Midbrain (tissue), 1 donor: ENCODE measurements around the gene TFB2M.
A peak's percentile ranks its signal among the peaks of the same experiment; 100 is the strongest.

Experiments used
- DNase-seq: peaks from one replicate; lab custom pipeline; 2025; lab: John Stamatoyannopoulos, UW

Gene TFB2M

GRCh38 chr1:246513041-246513440, 53.0 kb downstream of the TFB2M start:
- DNase-seq = no peak

DNA sequence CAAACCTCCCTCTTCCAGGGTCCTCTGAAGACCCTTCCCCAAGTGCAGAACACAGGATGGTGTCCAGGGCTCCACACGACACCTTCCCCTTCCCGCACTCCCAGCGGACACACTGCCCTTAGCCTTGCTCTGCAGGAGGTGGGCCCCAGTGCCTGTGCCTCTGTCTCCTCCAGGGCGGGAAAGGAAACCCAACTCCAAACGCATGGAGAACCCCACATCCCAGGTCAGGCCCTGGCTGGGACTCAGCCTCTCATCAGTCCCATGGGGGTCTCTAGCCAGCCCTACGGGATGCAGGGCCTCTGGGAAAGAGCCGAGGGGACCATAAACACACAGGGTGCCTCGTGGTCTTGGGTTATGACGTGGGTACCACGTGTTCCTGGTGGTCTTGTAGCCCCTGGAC, 53.4 kb downstream of the TFB2M start:
- DNase-seq = no peak

DNA sequence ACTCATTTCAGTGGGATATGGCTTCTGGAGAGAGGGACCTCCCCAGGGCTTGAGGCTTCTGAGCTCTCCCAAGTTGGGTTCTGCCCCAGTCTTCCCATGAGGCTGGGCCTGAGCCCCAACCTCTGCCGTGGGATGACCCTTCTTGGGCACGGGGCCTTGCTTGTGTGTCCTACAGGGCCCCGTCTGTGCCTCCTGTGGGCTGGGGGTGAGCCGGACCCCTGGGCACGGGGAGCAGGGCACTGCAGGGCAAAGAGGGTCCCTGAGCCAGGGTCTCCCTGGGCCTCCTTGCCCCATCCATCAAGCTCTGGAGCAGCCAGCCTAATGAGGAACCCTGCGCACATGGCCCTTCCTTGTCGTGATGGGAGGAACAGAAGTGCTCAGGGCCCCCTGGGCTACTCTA, 53.8 kb downstream of the TFB2M start:
- no peak for DNase-seq

DNA sequence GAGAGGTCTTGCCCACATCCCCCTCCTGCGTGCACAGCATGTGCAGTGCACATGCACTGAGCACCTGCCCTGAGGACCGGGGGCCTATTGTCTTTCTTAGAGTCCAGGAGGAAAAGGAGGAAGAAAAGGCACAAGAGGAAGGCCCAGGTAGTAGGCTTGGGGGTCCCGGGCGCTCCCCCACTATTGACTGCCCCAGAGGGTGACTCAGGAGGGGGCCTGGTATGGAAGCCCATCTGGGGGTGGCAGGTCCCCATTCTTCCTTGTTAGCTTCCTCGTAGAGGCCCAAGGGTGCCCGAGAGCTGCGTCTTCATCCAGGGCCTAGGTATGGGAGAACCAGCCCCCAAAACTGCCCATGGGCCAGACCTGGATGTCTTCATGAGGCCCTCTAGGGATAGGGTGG, 54.9 kb downstream of the TFB2M start:
- DNase-seq = no peak

DNA sequence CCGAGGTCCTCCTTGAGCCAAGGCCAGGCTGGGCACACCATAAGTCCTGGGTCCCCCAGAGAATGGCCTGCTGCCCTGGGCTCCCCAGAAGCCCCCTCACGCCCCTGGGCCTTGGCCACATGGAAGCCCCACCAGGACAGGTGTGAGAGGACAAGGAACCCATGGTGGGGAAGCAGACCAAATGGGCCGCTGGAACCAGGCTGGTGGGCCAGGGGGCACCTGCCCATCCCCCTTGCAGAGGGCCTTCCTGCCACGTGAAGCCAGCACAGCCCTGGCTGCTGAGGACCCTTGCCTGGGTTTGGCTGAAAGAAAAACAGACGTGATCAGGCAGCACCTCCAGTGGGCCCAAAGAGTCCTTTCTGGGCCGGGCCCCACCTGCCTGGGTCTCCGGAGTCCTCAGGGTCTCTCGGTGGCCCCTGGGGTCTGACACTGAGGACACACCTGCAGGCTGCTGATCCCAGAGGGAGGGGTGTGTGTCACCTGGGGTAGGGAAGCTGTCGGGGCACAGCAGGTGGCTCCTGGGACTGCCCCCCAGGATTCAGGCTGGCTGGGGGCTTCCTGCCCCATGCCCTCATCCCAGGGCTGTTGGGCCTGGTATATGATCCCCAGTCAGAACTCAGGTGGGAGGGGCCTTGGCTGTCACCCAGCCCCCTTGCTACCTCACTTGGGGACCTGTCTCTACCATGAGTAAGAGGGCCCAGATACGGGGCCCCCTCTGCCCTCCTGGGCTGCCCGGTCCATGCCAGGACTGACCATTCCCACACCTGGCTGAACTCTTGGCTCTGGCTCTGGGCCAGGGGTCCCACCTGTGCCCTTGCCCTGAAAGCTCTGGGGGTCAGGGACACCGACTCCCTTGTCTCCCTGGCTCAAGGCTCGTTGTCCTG, 55.7 kb downstream of the TFB2M start:
- DNase-seq = no peak

GRCh38 chr1:246508897-246509688, 57.0 kb downstream of the TFB2M start:
- no peak for DNase-seq

DNA sequence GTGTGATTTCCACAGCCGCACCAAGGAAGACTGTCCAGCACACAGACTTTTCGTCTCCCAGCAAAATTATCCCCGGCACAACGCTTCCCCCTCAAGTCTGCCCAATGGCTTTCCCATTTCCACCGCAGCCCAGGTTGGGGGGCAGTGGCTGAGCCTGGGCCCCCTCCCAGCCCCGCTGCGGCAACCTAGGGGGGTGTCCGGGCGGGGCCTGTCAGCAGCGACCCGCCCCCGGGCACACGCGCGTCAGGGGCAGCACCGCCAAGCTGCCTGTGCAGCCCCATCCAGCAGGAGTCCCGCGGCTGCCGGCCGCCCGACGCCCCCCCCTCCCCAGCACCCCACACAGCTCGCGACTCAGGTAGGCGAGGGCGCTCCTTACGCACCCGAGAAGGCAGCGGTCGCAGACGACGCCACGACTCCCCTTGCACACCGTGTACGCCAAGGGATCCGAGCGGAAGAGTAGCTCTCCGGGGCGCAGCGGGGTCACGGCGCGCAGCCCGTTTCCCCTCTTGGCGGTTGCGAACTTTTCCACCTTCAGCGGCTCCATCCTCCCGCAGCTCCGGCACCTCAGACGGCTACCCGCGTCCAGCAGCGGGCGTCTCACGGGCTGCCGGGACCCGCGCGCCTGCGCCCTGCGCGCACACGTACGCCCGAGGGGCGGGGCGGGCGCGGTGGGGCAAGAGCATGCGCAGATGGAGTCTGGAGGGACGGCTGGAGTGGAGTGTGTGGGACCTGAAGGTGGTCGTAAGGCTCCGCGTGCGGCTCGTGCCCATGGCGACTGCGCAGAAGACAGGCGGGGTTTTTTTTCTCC, 59.2 kb downstream of the TFB2M start, which contains the start of gene SMYD3:
SMYD3 (minus strand) TSS at position 606 of the 808 bp plus-strand sequence.
- peak; percentile 85 for DNase-seq

DNA sequence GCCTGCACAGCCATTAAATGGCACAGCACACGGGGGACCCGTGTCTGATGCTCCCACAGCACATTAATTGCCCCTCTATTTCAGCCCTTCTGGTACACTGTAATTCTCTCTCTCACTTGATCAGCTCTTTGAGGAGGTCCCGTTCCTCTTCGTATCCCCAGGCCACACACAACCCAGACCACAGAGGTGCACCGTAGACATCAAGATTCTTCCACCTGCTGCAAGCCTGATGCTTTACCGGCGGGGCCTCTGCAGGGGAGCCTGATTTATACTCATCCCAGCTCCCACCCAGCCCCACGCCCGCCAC, 59.7 kb downstream of the TFB2M start:
- DNase-seq = no peak

DNA sequence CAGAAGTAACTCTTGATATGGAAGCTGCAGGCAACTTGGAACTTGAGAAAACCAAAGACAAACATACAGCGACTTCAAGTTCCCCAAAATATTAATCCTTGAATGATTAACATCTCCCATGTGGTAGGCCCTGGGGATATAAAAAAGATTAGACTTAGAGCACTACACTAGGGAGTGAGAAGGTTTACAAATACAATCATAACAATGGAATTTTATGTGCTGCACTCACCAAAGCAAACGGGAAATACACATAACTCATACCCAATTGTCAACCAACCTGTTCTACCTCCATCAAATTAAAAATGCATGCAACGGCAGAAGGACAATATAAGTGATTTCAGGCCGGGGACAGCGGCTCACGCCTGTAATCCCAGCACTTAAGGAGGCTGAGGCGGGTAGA, 62.7 kb downstream of the TFB2M start:
- DNase-seq = no peak

DNA sequence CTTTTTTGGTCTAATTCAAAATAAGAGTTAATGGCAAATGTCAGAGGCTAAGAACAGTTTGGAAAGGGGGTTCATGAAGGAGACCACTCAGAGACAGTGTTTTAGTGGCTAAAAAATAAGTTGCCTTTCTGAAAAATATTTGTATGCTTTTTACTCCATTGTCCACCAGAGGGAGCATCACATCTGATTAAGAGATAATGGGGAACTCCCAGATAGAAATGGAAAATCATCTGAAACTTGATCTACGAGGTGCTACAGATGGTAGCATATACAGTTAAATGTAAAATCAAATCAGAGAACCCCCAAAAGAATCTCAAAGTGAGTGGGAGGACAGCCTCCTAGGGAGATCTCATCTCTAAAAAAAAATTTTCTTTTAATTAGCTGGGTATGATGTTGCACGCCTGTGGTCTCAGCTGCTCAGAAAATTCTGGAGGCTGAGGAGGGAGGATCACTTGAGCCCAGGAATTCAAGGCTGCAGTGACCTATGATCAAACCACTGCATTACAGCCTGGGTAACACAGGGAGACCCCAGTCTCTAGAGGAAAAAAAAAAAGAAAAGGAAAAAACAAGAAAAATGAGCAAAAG, 68.6 kb downstream of the TFB2M start:
- peak; percentile 76 for DNase-seq

GRCh38 chr1:246492611-246493245, 73.3 kb downstream of the TFB2M start:
- DNase-seq = peak; percentile 66

GRCh38 chr1:246491551-246492053, 74.5 kb downstream of the TFB2M start:
- no peak for DNase-seq
